CD4-positive, alpha-beta T cell treated with Interleukin-21 for 1 hour (primary cell): ENCODE results near the gene CNGA2.

Experiments
- DNase-seq: peaks from one replicate; pipeline ENCODE4 v3.0.0-alpha.2; 2020

CNGA2 gene

DNA sequence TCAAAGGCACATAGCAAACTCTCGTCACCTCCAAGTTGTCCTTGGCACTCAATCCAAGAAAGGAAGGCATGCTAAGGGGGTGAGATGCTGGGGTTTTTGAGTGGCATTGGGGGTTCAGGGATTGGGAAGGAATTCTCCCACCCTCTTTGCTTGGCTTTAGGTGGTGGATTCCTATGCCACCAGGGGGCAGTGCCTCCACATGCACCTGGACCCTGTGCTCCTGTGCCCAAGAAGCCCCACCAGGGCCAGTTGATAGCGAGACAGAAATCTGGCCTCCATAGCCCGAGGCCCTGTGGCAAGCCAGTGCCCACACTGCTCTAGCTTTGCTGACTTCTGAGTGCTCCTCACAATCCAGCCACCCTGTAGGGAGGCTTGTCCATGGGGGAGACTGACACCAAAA, 20.7 kb upstream of the CNGA2 start:
- DNase-seq = no peak

DNA sequence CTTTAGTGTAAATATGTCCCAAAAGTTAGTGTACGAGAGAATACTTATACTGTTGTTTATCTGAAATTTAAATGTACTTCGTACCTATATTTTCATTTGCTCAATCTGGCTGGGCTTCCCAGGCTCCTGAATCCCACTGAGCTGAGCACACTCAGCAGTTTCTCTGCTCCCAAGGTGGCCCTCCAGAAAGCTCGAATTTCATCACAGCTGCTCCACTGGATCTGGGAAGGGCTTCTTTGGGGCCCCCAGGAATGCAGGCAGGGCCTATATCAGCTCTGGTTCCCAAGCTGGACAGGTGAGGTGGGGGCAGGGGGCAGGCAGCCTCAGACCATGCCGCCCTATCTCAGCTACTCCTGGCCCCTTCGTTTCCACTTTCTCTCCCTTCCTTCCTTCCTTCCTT, 20.2 kb upstream of the CNGA2 start:
- DNase-seq = no peak

DNA sequence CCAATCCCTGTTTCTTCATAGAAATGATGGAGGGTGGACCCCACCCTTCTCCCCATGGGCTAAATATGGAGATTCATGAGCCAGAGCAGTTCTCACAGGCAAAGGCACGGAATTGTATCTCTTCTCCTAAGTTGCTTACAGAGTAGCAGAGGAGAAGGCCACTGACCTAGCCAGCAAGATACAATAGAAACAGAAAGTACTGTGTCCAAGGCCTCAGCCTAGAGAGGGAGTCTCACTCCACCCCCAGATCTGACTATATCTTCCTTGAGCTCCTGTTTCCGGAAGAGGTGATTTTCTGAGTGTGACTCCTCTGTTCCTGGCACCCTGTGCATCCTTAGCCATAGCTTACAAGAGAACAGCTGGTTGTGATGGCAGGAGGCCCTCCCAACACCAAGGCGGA, 18.8 kb upstream of the CNGA2 start, which contains the start of gene FATE1:
Gene FATE1 (plus strand): TSS at position 284 of the 400 bp plus-strand sequence. CDS start 85 bp downstream, at position 369.
- DNase-seq = no peak

- DNase-seq = no peak
These were observed 12.2 kb upstream of the CNGA2 start for GRCh38 chrX:151722241-151722846.

DNA sequence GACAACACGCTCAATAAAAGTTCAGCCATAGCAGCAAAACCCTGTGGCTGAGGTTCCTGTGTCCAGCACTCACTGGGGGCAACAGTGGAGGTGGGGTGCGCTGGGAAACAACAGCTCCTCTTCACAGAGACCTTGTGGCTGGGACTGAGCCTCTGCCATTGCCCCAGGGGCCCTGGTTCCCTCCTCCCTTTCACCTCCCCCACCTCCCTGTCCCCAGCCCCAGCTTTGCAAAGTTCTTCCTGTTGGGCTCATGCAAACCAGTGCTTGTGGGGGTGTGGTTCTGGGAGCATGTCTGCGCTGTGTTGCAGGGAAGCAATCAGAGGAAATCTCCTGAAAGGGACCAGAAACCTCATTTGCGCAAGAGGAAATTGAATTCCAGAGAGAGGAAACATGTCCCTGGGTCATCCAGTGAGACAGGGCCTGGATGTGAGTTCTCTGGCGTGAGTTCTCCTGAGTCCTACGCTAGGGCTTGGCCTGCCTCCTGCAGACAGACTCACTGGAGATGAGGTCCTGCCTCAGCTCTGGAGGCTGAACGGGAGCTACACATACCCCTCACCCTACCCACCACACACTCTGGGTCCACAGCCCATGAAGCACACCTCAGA, 11.3 kb upstream of the CNGA2 start:
- no peak for DNase-seq

DNA sequence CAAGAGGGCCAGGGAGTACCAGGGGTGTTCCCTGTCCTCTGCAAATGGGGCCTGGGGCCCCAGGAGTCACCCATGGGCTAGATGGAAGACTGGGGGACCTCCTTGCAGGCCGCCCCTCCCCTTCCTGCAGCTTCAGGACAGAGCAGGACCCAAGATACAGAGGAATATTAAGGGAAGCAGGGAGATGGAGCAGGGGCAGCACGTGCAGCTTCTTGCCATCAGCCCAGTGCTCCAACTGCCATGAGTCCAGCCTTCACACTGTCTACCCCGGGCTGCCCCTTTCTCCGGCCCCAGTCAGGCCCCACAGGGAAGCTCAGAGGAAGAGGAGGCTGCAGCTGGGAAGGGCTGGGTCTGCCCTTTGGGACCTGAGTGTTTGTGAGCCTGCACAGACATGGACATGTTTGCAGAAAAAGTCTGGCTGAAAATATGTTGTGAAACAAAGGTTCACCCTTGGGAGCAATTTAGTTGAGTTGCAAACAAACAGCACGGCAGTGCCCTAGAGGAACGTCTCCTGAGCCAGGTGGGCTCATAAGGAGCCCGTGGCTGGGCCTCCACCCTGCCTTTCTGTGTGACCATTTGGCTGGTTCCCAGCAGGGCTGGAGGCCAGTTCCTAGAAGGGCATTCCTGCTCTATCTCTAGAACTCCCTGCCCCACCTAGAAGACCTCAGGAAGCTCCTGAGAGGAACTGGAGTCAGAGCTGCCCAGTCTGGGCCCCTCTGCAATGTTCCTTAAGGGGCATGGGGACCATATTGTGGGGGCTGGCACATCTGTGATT, 9.8 kb upstream of the CNGA2 start:
- DNase-seq = no peak

GRCh38 chrX:151725338-151725614, 9.3 kb upstream of the CNGA2 start:
- no peak for DNase-seq

DNA sequence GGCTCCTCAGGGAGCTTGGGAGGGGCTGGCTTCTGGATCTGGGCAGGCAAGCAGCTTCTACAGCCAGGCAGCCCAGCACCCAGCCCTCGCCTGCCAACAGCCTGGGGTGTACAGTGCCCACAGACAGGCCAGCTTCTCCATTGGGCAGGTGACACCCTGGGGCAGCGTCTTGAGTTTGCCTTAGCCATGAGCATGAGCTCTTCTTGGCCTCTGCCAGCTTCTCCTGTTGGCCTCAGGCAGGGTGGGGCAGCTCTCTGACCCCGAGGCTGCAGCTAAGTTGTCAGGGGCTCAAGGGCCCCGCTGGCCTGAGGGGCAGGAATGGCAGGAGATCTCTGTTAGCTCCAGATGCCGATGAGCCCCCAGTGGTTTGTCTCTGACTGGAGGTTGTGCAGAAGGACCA, 7.8 kb upstream of the CNGA2 start:
- DNase-seq = no peak

DNA sequence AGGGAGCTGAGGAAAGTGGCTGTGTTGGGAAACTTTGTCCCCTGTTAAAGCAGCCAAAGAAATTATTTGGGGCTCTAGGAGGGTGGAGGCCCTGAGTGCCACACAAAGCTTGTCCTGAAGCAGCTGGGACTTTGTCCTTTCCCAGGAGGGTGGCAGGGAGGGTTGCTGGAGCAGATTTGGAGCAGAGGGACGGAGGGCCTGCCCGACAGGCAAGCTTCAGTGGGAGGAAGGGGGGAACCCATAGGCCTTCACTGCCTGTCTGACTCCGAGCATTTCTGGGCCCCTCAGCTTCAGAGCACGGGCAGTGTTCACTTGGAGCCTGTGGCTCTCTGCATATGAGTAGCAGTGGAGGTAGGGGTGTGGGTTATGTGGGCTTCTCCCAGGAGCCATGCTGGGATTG, 7.2 kb upstream of the CNGA2 start:
- DNase-seq = no peak

DNA sequence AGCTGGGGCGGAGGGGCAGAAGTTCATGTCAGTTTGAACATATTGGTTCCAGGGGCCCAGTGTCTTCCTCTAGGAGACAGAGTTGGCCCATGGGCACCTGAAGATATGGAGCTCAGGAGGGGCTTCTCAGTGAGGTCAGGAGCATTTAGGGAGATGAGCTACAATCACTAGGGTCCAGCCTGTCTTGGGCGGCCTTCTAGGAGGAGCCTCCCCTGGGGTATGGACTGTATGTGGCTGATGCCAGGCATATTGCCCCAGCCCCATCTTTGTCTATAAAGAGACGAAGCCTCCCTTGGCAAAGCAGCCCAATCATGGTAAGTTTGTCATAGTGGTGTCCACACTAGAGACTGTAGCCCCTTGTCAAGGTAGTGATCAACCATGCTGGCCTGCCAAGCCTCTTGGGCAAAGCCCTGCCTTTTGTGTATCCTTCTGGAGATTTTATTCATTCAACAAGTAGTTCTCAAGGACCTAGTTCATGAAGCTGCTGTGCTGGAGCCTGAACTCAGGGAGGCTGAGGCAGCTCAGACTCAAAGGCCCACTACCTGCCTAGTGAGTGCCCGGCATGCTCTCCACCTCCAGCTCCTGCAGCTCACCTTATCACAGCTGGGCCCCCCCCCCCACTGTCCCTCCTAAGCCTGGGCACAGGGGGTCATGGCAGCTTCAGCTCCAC, 5.4 kb upstream of the CNGA2 start:
- DNase-seq = no peak

DNA sequence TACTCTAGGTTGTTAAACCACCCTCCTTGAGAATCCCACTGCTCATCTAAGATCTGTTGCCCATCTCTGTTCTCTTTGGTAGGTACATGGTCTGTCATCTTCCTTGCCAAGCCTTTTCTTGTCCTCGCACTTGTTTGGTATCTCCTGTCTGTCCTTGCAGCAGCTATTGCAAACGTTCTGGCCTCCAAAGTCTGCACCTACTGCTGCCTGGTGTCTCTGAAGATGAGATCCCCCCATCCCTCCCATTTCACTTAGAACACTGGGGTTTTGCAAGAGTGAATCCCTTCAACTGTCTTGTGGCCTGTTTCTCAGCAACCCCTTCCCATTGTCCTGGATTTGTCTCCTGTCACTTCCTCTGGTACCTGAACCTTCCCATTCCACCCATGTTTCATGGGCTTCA, 673 bp downstream of the CNGA2 start:
- no peak for DNase-seq

DNA sequence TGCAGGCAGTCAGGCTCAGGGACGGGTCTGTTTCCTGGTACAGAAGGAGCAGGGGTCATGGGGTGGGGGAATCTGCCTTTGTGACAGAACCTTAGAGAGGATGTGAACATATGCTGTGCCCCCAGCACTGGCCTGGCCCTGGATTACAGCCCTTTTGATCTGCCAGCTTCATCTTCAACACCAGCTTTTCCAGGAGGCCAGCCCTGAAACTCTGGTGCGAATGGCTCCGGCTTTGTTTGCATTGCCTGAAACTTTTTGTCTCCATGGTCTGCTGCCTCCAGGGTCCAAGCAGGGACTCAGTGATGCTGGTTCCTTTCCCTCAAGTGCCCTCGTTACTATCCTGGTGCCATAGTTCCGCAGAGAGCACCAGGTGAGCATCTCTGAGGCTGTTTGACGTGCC, 2.1 kb downstream of the CNGA2 start:
- no peak for DNase-seq

- DNase-seq = no peak
These were observed 2.9 kb downstream of the CNGA2 start for GRCh38 chrX:151737494-151737893.

GRCh38 chrX:151738751-151739150, 4.2 kb downstream of the CNGA2 start:
- DNase-seq = no peak

- no peak for DNase-seq
These were observed 7.1 kb downstream of the CNGA2 start for GRCh38 chrX:151741606-151742005.

DNA sequence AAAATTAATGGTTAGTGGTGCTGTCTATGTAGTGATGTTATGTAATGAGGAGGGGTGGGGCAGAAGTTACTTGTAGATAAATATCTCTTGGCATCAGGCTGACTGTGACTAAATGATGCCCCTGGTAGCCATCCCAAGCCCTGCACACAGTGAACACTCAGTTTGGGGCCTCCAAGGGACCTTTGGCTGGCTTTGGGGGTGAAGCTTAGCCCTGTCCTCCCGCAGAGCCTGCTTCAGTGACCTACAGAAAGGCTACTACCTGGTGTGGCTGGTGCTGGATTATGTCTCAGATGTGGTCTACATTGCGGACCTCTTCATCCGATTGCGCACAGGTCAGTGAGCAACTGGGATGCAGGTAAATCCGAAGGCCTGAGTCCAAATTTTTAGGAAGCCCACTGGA, 7.8 kb downstream of the CNGA2 start:
- no peak for DNase-seq

GRCh38 chrX:151743651-151744470, 9.3 kb downstream of the CNGA2 start:
- no peak for DNase-seq

DNA sequence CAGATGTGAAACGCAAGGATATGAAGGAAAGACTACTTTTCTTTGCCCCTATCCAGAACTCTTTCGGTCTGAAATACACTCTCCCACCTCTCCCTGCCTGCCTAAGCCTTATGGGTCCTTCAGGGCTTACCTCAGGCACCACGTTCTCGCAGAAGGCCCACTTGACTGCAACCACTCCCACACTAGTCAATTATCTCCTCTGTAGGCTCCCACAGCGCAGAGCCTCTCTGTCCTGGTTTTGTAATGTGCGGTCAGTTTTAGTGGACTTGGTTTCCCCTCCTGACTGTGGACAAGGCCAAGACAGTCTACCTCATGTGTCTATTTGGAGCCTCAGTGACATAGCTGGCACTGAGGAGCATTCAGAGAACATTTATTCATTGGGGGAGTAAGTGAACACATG, 11.1 kb downstream of the CNGA2 start:
- DNase-seq = no peak

DNA sequence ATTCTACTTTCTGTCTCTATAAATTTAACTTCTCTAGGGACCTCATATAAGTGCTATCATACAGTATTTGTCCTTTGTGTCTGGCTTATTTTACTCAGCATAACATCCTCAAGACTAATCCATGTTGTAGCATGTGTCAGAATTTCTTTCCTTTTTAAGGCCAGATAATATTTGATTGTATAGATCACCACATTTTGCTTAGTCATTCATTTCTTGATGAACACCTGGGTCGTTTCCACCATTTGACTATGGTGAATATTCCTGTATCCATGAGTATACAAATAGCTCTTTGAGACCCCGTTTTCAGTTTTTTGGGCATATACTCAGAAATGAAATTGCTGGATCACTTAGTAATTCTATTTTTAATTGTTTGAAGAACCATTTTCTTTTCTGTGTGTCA, 12.0 kb downstream of the CNGA2 start:
- no peak for DNase-seq

DNA sequence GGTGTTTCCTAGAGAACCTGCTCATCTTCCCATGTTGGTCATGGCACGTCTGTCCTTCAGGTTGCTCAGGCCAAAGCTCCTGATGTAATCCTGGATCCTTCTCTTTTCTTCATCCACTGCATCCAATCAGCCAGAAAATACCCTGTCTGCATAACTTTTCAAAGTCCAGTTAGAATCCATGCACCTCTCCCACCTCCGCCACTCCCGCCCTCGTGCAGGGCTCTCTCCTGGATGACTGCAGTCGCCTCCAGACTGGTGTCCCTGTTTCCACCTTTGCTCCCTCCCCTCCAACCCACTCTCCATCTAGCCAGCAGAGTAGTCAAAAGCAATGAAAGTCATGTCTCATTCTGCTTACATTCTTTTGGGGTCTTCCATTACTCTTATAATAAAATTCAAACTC, 16.0 kb downstream of the CNGA2 start:
- no peak for DNase-seq

- no peak for DNase-seq
These were observed 18.3 kb downstream of the CNGA2 start for GRCh38 chrX:151752847-151753246.

DNA sequence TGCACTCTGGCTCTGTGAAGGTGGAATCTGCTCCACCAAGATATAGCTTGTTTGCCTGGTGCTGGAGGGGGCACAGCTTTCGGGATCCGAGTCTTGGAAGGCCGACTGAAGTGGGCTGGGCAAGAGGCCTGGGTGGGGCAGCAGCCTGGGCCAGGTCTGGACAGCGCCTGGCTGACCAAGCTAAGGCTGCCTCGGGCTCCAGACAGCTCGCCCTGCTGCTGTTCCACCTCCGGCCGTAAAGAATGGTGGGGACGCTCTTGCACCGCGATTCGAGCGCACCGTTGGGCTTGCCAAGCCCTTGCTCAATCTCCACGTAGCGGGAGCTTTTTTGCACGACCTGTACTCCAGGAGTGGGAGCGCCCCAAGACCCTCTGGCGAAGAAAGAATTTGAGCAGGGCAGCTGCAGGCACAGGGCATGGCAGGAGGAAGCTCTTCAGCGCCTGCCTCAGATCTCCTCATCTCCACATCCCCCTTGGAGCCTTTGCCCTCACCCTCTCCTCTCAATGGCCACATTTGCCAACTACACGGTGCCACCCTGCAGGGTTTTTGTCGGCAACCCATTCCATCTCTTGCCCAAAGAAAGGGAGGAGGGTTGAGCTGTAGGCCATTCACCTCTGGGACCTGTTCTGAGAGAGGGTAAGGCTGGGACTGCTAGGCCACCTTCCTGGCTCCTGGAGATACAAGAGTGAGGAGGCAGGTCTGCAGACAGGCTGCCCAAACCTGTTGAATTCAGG, 18.9 kb downstream of the CNGA2 start:
- no peak for DNase-seq

GRCh38 chrX:151754047-151754429, 19.5 kb downstream of the CNGA2 start:
- DNase-seq = no peak
